Placental pericyte (primary cell): ENCODE results near the gene FRMD8. TPM values are rescaled to one million over a fixed set of nuclear protein-coding genes. Genes with fewer than 3 reads are reported as not detected.

ENCODE experiments used
- small RNA-seq: library from RNA; depleted of rRNA; stranded (forward); fragments of <200 nt; gene quantifications from one replicate; pipeline ENCODE3, GENCODE V24; 2012; ENCODE audit warnings: low replicate concordance
- total RNA-seq: library from RNA; depleted of rRNA; stranded (reverse); fragments of >200 nt; gene quantifications from 2 replicates; pipeline ENCODE4 v1.2.3, GENCODE V29; 2012

The FRMD8 gene
- 51.4 and 72.6 TPM in 2 replicates for total RNA-seq

GRCh38 chr11:65386307-65387140 lies at the start of gene FRMD8:
TSS of gene FRMD8 (plus strand) at chr11:65386637. CDS start at chr11:65387037, 400 bp downstream.

GRCh38 chr11:65354265-65355012 lies 32.0 kb upstream of the FRMD8 start, which contains the start of gene TIGD3:
TSS of gene TIGD3 (plus strand) at chr11:65354751. CDS start at chr11:65355809, 1,058 bp downstream.

GRCh38 chr11:65382033-65382803 lies 4.2 kb upstream of the FRMD8 start, which contains the start of gene SLC25A45:
TSS of gene SLC25A45 (minus strand) at chr11:65382646. CDS start at chr11:65381951, 695 bp downstream.

GRCh38 chr11:65422633-65423515 lies 36.4 kb downstream of the FRMD8 start, which contains the start of gene NEAT1:
TSS of gene NEAT1 (plus strand) at chr11:65422798.

Small RNA genes lying within 50 kb of the gene (small RNA-seq; reads per million reads assigned to genes)
- gene RF01684: not detected

Other genes starting within 250 kb of the FRMD8 start
- gene SPDYC, start 216.4 kb upstream of the FRMD8 start, total RNA-seq: not detected in 2 replicates
- 184 and 242 TPM in 2 replicates for gene CAPN1, start 204.7 kb upstream of the FRMD8 start, total RNA-seq
- gene POLA2, start 124.7 kb upstream of the FRMD8 start, total RNA-seq: 2.6 and 28.2 TPM in 2 replicates
- 48.4 and 56.9 TPM in 2 replicates for gene CDC42EP2, start 71.8 kb upstream of the FRMD8 start, total RNA-seq
- 49.8 and 57.8 TPM in 2 replicates for gene DPF2, start 52.8 kb upstream of the FRMD8 start, total RNA-seq
- gene TIGD3, start 31.9 kb upstream of the FRMD8 start, total RNA-seq: 0.22 TPM in 1 of 2 replicates, not detected in the other
- gene SLC25A45, start 4.0 kb upstream of the FRMD8 start, total RNA-seq: 1.1 and 2.0 TPM in 2 replicates
- gene NEAT1, start 36.2 kb downstream of the FRMD8 start, total RNA-seq: 307 and 308 TPM in 2 replicates
- 9,497 and 11,655 TPM in 2 replicates for gene MALAT1, start 112.4 kb downstream of the FRMD8 start, total RNA-seq
- 154 and 186 TPM in 2 replicates for gene SCYL1, start 138.4 kb downstream of the FRMD8 start, total RNA-seq
- gene LTBP3, start 171.7 kb downstream of the FRMD8 start, total RNA-seq: 26.2 and 55.6 TPM in 2 replicates
- 44.0 and 79.0 TPM in 2 replicates for gene ZNRD2, start 183.8 kb downstream of the FRMD8 start, total RNA-seq
- gene FAM89B, start 185.9 kb downstream of the FRMD8 start, total RNA-seq: 15.1 and 48.8 TPM in 2 replicates
- gene EHBP1L1, start 189.4 kb downstream of the FRMD8 start, total RNA-seq: 48.8 and 79.2 TPM in 2 replicates
- not detected in 2 replicates for gene KCNK7, start 209.2 kb downstream of the FRMD8 start, total RNA-seq
- 30.9 and 42.2 TPM in 2 replicates for gene MAP3K11, start 227.6 kb downstream of the FRMD8 start, total RNA-seq
- gene PCNX3, start 229.1 kb downstream of the FRMD8 start, total RNA-seq: 43.8 and 54.0 TPM in 2 replicates